Natural killer cell (primary cell): ENCODE results near the gene HIP1R. TPM values are rescaled to one million over a fixed set of nuclear protein-coding genes. Genes with fewer than 3 reads are reported as not detected.

Experiments
- ATAC-seq, 3 donors: fragments of 150-1000 bp in 2 of 3; fragments of 200-7000 bp in 1 of 3; cut with Tn5 transposase; 1 replicate in 1 of 3; 2 replicates in 2 of 3; pipeline ENCODE4 v1.10.0; 2021; ENCODE audit warnings: mild to moderate bottlenecking in 2 of 3, moderate library complexity in 2 of 3
- DNase-seq, 2 donors: peaks; one replicate each; pipeline versions ENCODE4 v3.0.0 to v3.0.0-alpha.2; 2013 to 2021; ENCODE audit warnings: mixed read lengths in 1 of 2
- H3K27ac ChIP-seq: one replicate; pipeline ENCODE4 v1.5.1; 2013; ENCODE audit warnings: mild to moderate bottlenecking, low read length
- H3K27me3 ChIP-seq: one replicate; pipeline ENCODE4 v1.6.1; 2013; ENCODE audit warnings: low read length; ENCODE audit not compliant: control insufficient read depth, insufficient read depth
- H3K36me3 ChIP-seq: one replicate; pipeline ENCODE4 v1.6.1; 2013; ENCODE audit warnings: low read length; ENCODE audit not compliant: control insufficient read depth, insufficient read depth
- H3K4me1 ChIP-seq: one replicate; pipeline ENCODE4 v1.6.1; 2013; ENCODE audit warnings: low read length; ENCODE audit not compliant: control insufficient read depth, insufficient read depth
- H3K4me3 ChIP-seq: one replicate; pipeline ENCODE4 v1.5.1; 2013; ENCODE audit warnings: low read length
- H3K9me3 ChIP-seq: one replicate; pipeline ENCODE4 v1.6.1; 2013; ENCODE audit warnings: low read length; ENCODE audit not compliant: control insufficient read depth, insufficient read depth
- H3K27ac Mint-ChIP-seq, 2 donors: one replicate each; pipeline ENCODE4 v1.8.0; 2022; ENCODE audit warnings: mild to moderate bottlenecking in 2 of 2, mixed read lengths in 2 of 2, moderate library complexity in 1 of 2
- H3K27me3 Mint-ChIP-seq, 2 donors: one replicate each; pipeline ENCODE4 v1.8.0; 2022; ENCODE audit warnings: low read depth in 2 of 2, mixed read lengths in 2 of 2
- H3K36me3 Mint-ChIP-seq: one replicate; pipeline ENCODE4 v1.8.0; 2022; ENCODE audit warnings: mixed read lengths
- H3K4me1 Mint-ChIP-seq, 2 donors: one replicate each; pipeline ENCODE4 v1.8.0; 2022; ENCODE audit warnings: mixed read lengths in 2 of 2
- H3K4me3 Mint-ChIP-seq: one replicate; pipeline ENCODE4 v1.8.0; 2022; ENCODE audit warnings: mild to moderate bottlenecking, moderate library complexity, mixed read lengths
- H3K9me3 Mint-ChIP-seq, 2 donors: one replicate each; pipeline ENCODE4 v1.8.0; 2022; ENCODE audit warnings: mixed read lengths in 2 of 2
- CTCF ChIP-seq: fragments of 200-600 bp; IDR thresholded peaks from one replicate; pipeline ENCODE4 v1.8.0; 2022; ENCODE audit warnings: antibody characterized with exemption
- whole genome bisulfite sequencing: methylation state at CpG from one replicate; pipeline ENCODE4 v1.1.7; 2013; ENCODE audit warnings: missing lambda C conversion rate; ENCODE audit not compliant: insufficient coverage; 5-methylcytosine and 5-hydroxymethylcytosine counted together
- intact Hi-C: fragments of 100-400 bp; cut with micrococcal nuclease; formaldehyde crosslinking; loops from one replicate; pipeline ENCODE4 v1.14.2; 2022
- total RNA-seq, 4 donors: library from RNA; stranded (reverse); fragments of 120-200 nt in 1 of 4; gene quantifications; one replicate each; pipeline versions ENCODE4 v1.2.3 to v1.2.4, GENCODE V29; 2013 to 2022

HIP1R gene
- total RNA-seq, 3 donors from 2014 or later (not counting 1 experiment from before 2014, with no cell fraction given), result 78.6 to 93.1 (median 85.5) TPM

GRCh38 chr12:122872815-122873361, 37.6 kb downstream of the HIP1R start:
- Mint-ChIP-seq H3K27ac (peak overlapping the region; percentile 74 to 89), H3K9me3 (no peaks in the 10 kb centered on the region), H3K27me3 (no peaks in the 10 kb centered on the region), H3K4me1 (peaks cover 89 to 90% of the 10 kb centered on the region in 2 donors), H3K4me3 (peak overlapping the region; percentile 87), H3K36me3 (no peaks in the 10 kb centered on the region)
- peak in 1 of 2 donors; percentile 10 for DNase-seq
- H3K27me3 ChIP-seq, result no peaks in the 10 kb centered on the region
- TF ChIP-seq CTCF, result no peak
- 94% methylated on average over 12 of the region's 12 CpGs for WGBS
- peaks cover 30% of the 10 kb centered on the region for H3K36me3 ChIP-seq
- peaks cover 87% of the 10 kb centered on the region for H3K4me1 ChIP-seq
- no peak overlapping the region for H3K4me3 ChIP-seq
- intact Hi-C loops, result loop anchor here (2.0 kb wide), 1 partner anchor 14 kb away; no protein-coding TSS in a partner anchor
- peak overlapping the region; percentile 75 for H3K27ac ChIP-seq
- ATAC-seq, result no peak
- no peaks in the 10 kb centered on the region for H3K9me3 ChIP-seq

GRCh38 chr12:122873540-122873939, 38.3 kb downstream of the HIP1R start:
- peak in 1 of 2 donors; percentile 5 for DNase-seq
- peak overlapping the region; percentile 74 to 89 for H3K27ac Mint-ChIP-seq

GRCh38 chr12:122874081-122874480, 38.8 kb downstream of the HIP1R start:
- Mint-ChIP-seq H3K36me3 (no peaks in the 10 kb centered on the region), H3K27ac (peak overlapping the region; percentile 74 to 89), H3K9me3 (no peaks in the 10 kb centered on the region), H3K4me3 (peak overlapping the region; percentile 68), H3K27me3 (no peaks in the 10 kb centered on the region), H3K4me1 (peaks cover 94 to 95% of the 10 kb centered on the region in 2 donors)
- DNase-seq (peak in 1 of 2 donors; percentile 73), ATAC-seq (peak in 2 of 3 donors; percentile 17 to 22)
- TF ChIP-seq CTCF, result no peak
- intact Hi-C loops, result no loop called here
- Histone ChIP-seq H3K4me3 (no peak overlapping the region), H3K4me1 (peaks cover 94% of the 10 kb centered on the region), H3K9me3 (no peaks in the 10 kb centered on the region), H3K27ac (no peak overlapping the region), H3K27me3 (no peaks in the 10 kb centered on the region), H3K36me3 (peaks cover 18% of the 10 kb centered on the region)
- WGBS, result 85% methylated on average over 11 of the region's 12 CpGs

More at GRCh38 chr12:122873540-122873939, 38.3 kb downstream of the HIP1R start:
- H3K27me3 ChIP-seq, result no peaks in the 10 kb centered on the region
- peaks cover 24% of the 10 kb centered on the region for H3K36me3 ChIP-seq
- no peak for TF ChIP-seq CTCF
- H3K4me1 ChIP-seq, result peaks cover 93% of the 10 kb centered on the region
- no peaks in the 10 kb centered on the region for H3K36me3 Mint-ChIP-seq
- no peaks in the 10 kb centered on the region for H3K9me3 ChIP-seq
- ATAC-seq, result peak in 1 of 3 donors; percentile 4
- no peak overlapping the region for H3K4me3 ChIP-seq
- intact Hi-C loops, result loop anchor here (2.0 kb wide), 1 partner anchor 13 kb away; no protein-coding TSS in a partner anchor
- H3K4me1 Mint-ChIP-seq, result peaks cover 94 to 95% of the 10 kb centered on the region in 2 donors
- H3K27me3 Mint-ChIP-seq, result no peaks in the 10 kb centered on the region
- H3K27ac ChIP-seq, result no peak overlapping the region
- WGBS, result 80% methylated on average over 4 of the region's 4 CpGs
- H3K4me3 Mint-ChIP-seq, result no peak overlapping the region
- no peaks in the 10 kb centered on the region for H3K9me3 Mint-ChIP-seq
